BJ (cell line): ENCODE measurements around the gene VWDE. TPM values are rescaled to one million over a fixed set of nuclear protein-coding genes. Genes with fewer than 3 reads are reported as not detected.

Source experiments
- CTCF ChIA-PET: fragments of 350-600 bp; formaldehyde crosslinking; extraction: SDS; loops from one replicate; lab custom pipeline; 2021; ENCODE audit warnings: antibody characterized with exemption, inconsistent platforms; lab: Yijun Ruan, JAX
- POLR2A ChIA-PET: fragments of 300-600 bp; sonication (Branson Sonifier 250); formaldehyde crosslinking; extraction: SDS; loops from one replicate; lab custom pipeline; 2021; ENCODE audit warnings: antibody characterized with exemption; lab: Charles Lee
- DNase-seq: peaks from one replicate; pipeline ENCODE4 v3.0.0-alpha.2; 2011; ENCODE audit warnings: low read depth
- H3K27me3 ChIP-seq: 2 replicates; pipeline ENCODE4 v1.6.0; 2011; ENCODE audit warnings: low read length; ENCODE audit not compliant: control insufficient read depth, insufficient read depth
- H3K36me3 ChIP-seq: 2 replicates; pipeline ENCODE4 v1.5.1; 2011; ENCODE audit warnings: low read length; ENCODE audit not compliant: control insufficient read depth, insufficient read depth
- H3K4me3 ChIP-seq: 2 replicates; pipeline ENCODE4 v1.5.1; 2011; ENCODE audit warnings: low read depth, mild to moderate bottlenecking, control low read depth, low read length
- CTCF ChIP-seq: IDR thresholded peaks from 2 replicates; pipeline ENCODE4 v1.5.1; 2011; ENCODE audit warnings: low read depth, mild to moderate bottlenecking, control low read depth, inconsistent platforms, low read length, moderate library complexity; ENCODE audit not compliant: insufficient read depth
- polyA plus RNA-seq: library from polyadenylated mRNA; depleted of rRNA; stranded (reverse); fragments of >200 nt; gene quantifications from 2 replicates; pipeline ENCODE4 v1.2.3, GENCODE V29; 2011; rRNA removed

The VWDE gene
- polyA plus RNA-seq, 1 experiment, result not detected

- Histone ChIP-seq H3K36me3 (no peaks in the 10 kb centered on the region), H3K4me3 (no peak overlapping the region), H3K27me3 (no peaks in the 10 kb centered on the region)
- ChIA-PET CTCF (no interaction called here), POLR2A (no interaction called here)
- no peak for TF ChIP-seq CTCF
- no peak for DNase-seq
Measured at GRCh38 chr7:12290761-12291160, 112.9 kb downstream of the VWDE start.

GRCh38 chr7:12289996-12290395 lies 113.7 kb downstream of the VWDE start:
- H3K36me3 ChIP-seq, result no peaks in the 10 kb centered on the region
- ChIA-PET CTCF (no interaction called here), POLR2A (no interaction called here)
- no peak for TF ChIP-seq CTCF
- no peak overlapping the region for H3K4me3 ChIP-seq
- no peaks in the 10 kb centered on the region for H3K27me3 ChIP-seq
- no peak for DNase-seq

- CTCF ChIA-PET, result no interaction called here
- POLR2A ChIA-PET, result no interaction called here
- Histone ChIP-seq H3K27me3 (no peaks in the 10 kb centered on the region), H3K36me3 (no peaks in the 10 kb centered on the region), H3K4me3 (no peak overlapping the region)
- no peak for TF ChIP-seq CTCF
- DNase-seq, result no peak
Measured at GRCh38 chr7:12287901-12288300, 115.8 kb downstream of the VWDE start.

GRCh38 chr7:12281038-12281437 lies 122.6 kb downstream of the VWDE start:
- H3K4me3 ChIP-seq, result no peak overlapping the region
- no peaks in the 10 kb centered on the region for H3K36me3 ChIP-seq
- TF ChIP-seq CTCF, result no peak
- no peaks in the 10 kb centered on the region for H3K27me3 ChIP-seq
- ChIA-PET POLR2A (no interaction called here), CTCF (no interaction called here)
- DNase-seq, result no peak

Other genes with a start within 250 kb of the VWDE start
- 25.1 and 45.0 TPM in 2 replicates for gene TMEM106B, start 192.6 kb downstream of the VWDE start, polyA plus RNA-seq
- gene SCIN, start 166.9 kb upstream of the VWDE start, polyA plus RNA-seq, result 0.06 and 0.17 TPM in 2 replicates